CD4-positive, alpha-beta T cell (primary cell): ENCODE results near the gene PEX10. TPM values are rescaled to one million over a fixed set of nuclear protein-coding genes. Genes with fewer than 3 reads are reported as not detected.

ENCODE experiments used
- ATAC-seq: fragments of 200-7000 bp; cut with Tn5 transposase; one replicate; pipeline ENCODE4 v1.10.0; 2022; ENCODE audit warnings: mild to moderate bottlenecking; ENCODE audit not compliant: poor library complexity
- CTCF ChIA-PET: fragments of 350-600 bp; sonication (Branson Sonifier 250); formaldehyde crosslinking; loops from one replicate; lab custom pipeline; 2021; ENCODE audit warnings: antibody characterized with exemption, inconsistent platforms; lab: Charles Lee
- POLR2A ChIA-PET: fragments of 350-600 bp; sonication (Branson Sonifier 250); formaldehyde crosslinking; loops from one replicate; lab custom pipeline; 2021; ENCODE audit warnings: antibody characterized with exemption, inconsistent platforms; lab: Charles Lee
- DNase-seq, 14 experiments: peaks; one replicate each; pipeline ENCODE4 v3.0.0-alpha.2; 2013 to 2020; ENCODE audit warnings: mixed read lengths in 2 of 14
- H3K27ac ChIP-seq, 2 donors: one replicate each; pipeline versions ENCODE4 v1.5.1 to v1.7.0; 2013; ENCODE audit warnings: low read length in 2 of 2, low read depth in 1 of 2, mild to moderate bottlenecking in 1 of 2
- H3K27me3 ChIP-seq, 2 experiments: 1 replicate in 1 of 2; 2 replicates in 1 of 2; pipeline versions ENCODE4 v1.6.1 to v1.7.0; 2013; ENCODE audit warnings: low read length in 2 of 2, control low read depth in 1 of 2, mild to moderate bottlenecking in 1 of 2, moderate library complexity in 1 of 2; ENCODE audit not compliant: insufficient read depth in 2 of 2, control insufficient read depth in 1 of 2
- H3K36me3 ChIP-seq: one replicate; pipeline ENCODE4 v1.6.1; 2013; ENCODE audit warnings: low read length, control low read depth; ENCODE audit not compliant: insufficient read depth
- H3K4me1 ChIP-seq: one replicate; pipeline ENCODE4 v1.6.1; 2013; ENCODE audit warnings: low read length, control low read depth; ENCODE audit not compliant: insufficient read depth
- H3K4me3 ChIP-seq: one replicate; pipeline ENCODE4 v1.5.1; 2013; ENCODE audit warnings: mild to moderate bottlenecking, low read length, moderate library complexity
- H3K9me3 ChIP-seq, 2 experiments: 1 replicate in 1 of 2; 2 replicates in 1 of 2; pipeline versions ENCODE4 v1.6.1 to v1.7.0; 2013; ENCODE audit warnings: low read length in 2 of 2, mild to moderate bottlenecking in 2 of 2, control low read depth in 1 of 2, moderate library complexity in 1 of 2; ENCODE audit not compliant: control insufficient read depth in 1 of 2, insufficient read depth in 1 of 2
- H3K27ac Mint-ChIP-seq: one replicate; pipeline ENCODE4 v1.8.0; 2020; ENCODE audit warnings: mixed read lengths
- H3K27me3 Mint-ChIP-seq: one replicate; pipeline ENCODE4 v1.8.0; 2021; ENCODE audit warnings: mixed read lengths
- H3K36me3 Mint-ChIP-seq: one replicate; pipeline ENCODE4 v1.8.0; 2021; ENCODE audit warnings: low read depth, mixed read lengths
- H3K4me1 Mint-ChIP-seq: one replicate; pipeline ENCODE4 v1.8.0; 2021; ENCODE audit warnings: low read depth, mixed read lengths
- H3K4me3 Mint-ChIP-seq: one replicate; pipeline ENCODE4 v1.8.0; 2020; ENCODE audit warnings: mild to moderate bottlenecking, mixed read lengths
- H3K9me3 Mint-ChIP-seq: one replicate; pipeline ENCODE4 v1.8.0; 2020; ENCODE audit warnings: mixed read lengths
- CTCF ChIP-seq: fragments of 200-600 bp; IDR thresholded peaks from one replicate; pipeline ENCODE4 v1.8.0; 2022; ENCODE audit warnings: antibody characterized with exemption, mild to moderate bottlenecking
- intact Hi-C, 2 experiments: fragments of 100-400 bp; cut with DNase I in 1 of 2; cut with micrococcal nuclease in 1 of 2; formaldehyde crosslinking; loops; one replicate each; pipeline versions ENCODE4 v1.15.1 to v1.9.0; 2023 to 2025; cut with DNase I, micrococcal nuclease
- total RNA-seq, 174 experiments: library from RNA in 2 of 174; stranded (reverse) in 2 of 174; gene quantifications; one replicate each; pipeline ENCODE4 v1.2.3 and lab custom pipeline; 2021 to 2026

Gene PEX10
- total RNA-seq, 2 experiments from 2014 or later = 12.0 to 12.5 TPM

GRCh38 chr1:2375246-2375922 is 37.0 kb downstream of the PEX10 start:
- H3K9me3 Mint-ChIP-seq = no peaks in the 10 kb centered on the region
- H3K27me3 Mint-ChIP-seq = no peaks in the 10 kb centered on the region
- Histone ChIP-seq H3K36me3 (no peaks in the 10 kb centered on the region), H3K27me3 (no peaks in the 10 kb centered on the region), H3K4me1 (no peaks in the 10 kb centered on the region), H3K27ac (no peak overlapping the region), H3K9me3 (no peaks in the 10 kb centered on the region), H3K4me3 (no peak overlapping the region)
- no peak overlapping the region for H3K4me3 Mint-ChIP-seq
- ATAC-seq (no peak), DNase-seq (no peak)
- intact Hi-C loops = no loop called here
- H3K36me3 Mint-ChIP-seq = no peaks in the 10 kb centered on the region
- no peaks in the 10 kb centered on the region for H3K4me1 Mint-ChIP-seq
- no peak for TF ChIP-seq CTCF
- POLR2A ChIA-PET = interaction anchor here (0.6 kb wide), 1 partner anchor 128 kb away, joined by 3 read pairs; no protein-coding TSS in a partner anchor
- CTCF ChIA-PET = no interaction called here
- H3K27ac Mint-ChIP-seq = no peak overlapping the region

- H3K4me1 Mint-ChIP-seq = no peaks in the 10 kb centered on the region
- ATAC-seq = no peak
- ChIA-PET CTCF (no interaction called here), POLR2A (no interaction called here)
- Histone ChIP-seq H3K9me3 (no peaks in the 10 kb centered on the region), H3K36me3 (no peaks in the 10 kb centered on the region), H3K27me3 (no peaks in the 10 kb centered on the region), H3K4me3 (no peak overlapping the region), H3K4me1 (no peaks in the 10 kb centered on the region), H3K27ac (no peak overlapping the region)
- no peak overlapping the region for H3K27ac Mint-ChIP-seq
- TF ChIP-seq CTCF = no peak
- DNase-seq = no peak
- no peaks in the 10 kb centered on the region for H3K27me3 Mint-ChIP-seq
- H3K36me3 Mint-ChIP-seq = no peaks in the 10 kb centered on the region
- no peaks in the 10 kb centered on the region for H3K9me3 Mint-ChIP-seq
- H3K4me3 Mint-ChIP-seq = no peak overlapping the region
- intact Hi-C loops = no loop called here
Measured at GRCh38 chr1:2374252-2375155, 37.9 kb downstream of the PEX10 start.

- no peak overlapping the region for H3K4me3 Mint-ChIP-seq
Measured at GRCh38 chr1:2373551-2374251, 38.7 kb downstream of the PEX10 start.

More at GRCh38 chr1:2373551-2374251, 38.7 kb downstream of the PEX10 start:
- Histone ChIP-seq H3K27ac (no peak overlapping the region), H3K36me3 (no peaks in the 10 kb centered on the region), H3K4me3 (no peak overlapping the region), H3K27me3 (no peaks in the 10 kb centered on the region), H3K4me1 (no peaks in the 10 kb centered on the region), H3K9me3 (no peaks in the 10 kb centered on the region)
- Mint-ChIP-seq H3K27ac (no peak overlapping the region), H3K27me3 (no peaks in the 10 kb centered on the region), H3K36me3 (no peaks in the 10 kb centered on the region), H3K4me1 (no peaks in the 10 kb centered on the region), H3K9me3 (no peaks in the 10 kb centered on the region)
- ATAC-seq (no peak), DNase-seq (no peak)
- TF ChIP-seq CTCF = no peak
- CTCF ChIA-PET = no interaction called here
- POLR2A ChIA-PET = no interaction called here
- intact Hi-C loops = no loop called here
